GM12892 (cell line): ENCODE data around the gene SLC45A3.

Experiments
- POLR2A ChIP-seq: IDR thresholded peaks from 2 replicates; pipeline ENCODE4 v1.6.1; 2011; ENCODE audit warnings: low read depth, low read length, control low read depth
- POLR2AphosphoS5 ChIP-seq: IDR thresholded peaks from 2 replicates; pipeline ENCODE4 v1.6.1; 2011; ENCODE audit warnings: low read depth, low read length, control low read depth
- TAF1 ChIP-seq: IDR thresholded peaks from 2 replicates; pipeline ENCODE4 v1.6.1; 2011; ENCODE audit warnings: low read depth, mild to moderate bottlenecking, control low read depth, low read length, borderline replicate concordance

- TF ChIP-seq POLR2A (no peak), TAF1 (no peak), POLR2AphosphoS5 (no peak)
Observed at GRCh38 chr1:205703072-205703471, 22.8 kb upstream of the SLC45A3 start.
